Esophagus muscularis mucosa (tissue), 4 donors: ENCODE measurements around the gene ANXA1. TPM values are rescaled to one million over a fixed set of nuclear protein-coding genes. Genes with fewer than 3 reads are reported as not detected.

ENCODE experiments used
- DNase-seq: peaks from one replicate; pipeline ENCODE4 v3.0.0-alpha.2; 2017; ENCODE audit errors: extremely low spot score
- H3K27ac ChIP-seq, 4 donors: fragments of 200-600 bp; sonication (generic); replicated peaks in 1 of 4; 1 replicate in 3 of 4; 2 replicates in 1 of 4; pipeline ENCODE4 v1.5.1; 2016 to 2019; ENCODE audit warnings: mild to moderate bottlenecking in 1 of 4
- H3K27me3 ChIP-seq, 4 donors: fragments of 200-600 bp; sonication (generic); one replicate each; pipeline versions ENCODE4 v1.5.1 to v1.6.0; 2016 to 2019
- H3K36me3 ChIP-seq, 4 donors: fragments of 200-600 bp; sonication (generic); one replicate each; pipeline ENCODE4 v1.5.1; 2016 to 2019
- H3K4me1 ChIP-seq, 4 donors: fragments of 200-600 bp; sonication (generic); one replicate each; pipeline ENCODE4 v1.5.1; 2016 to 2019
- H3K4me3 ChIP-seq, 4 donors: fragments of 200-600 bp; sonication (generic); 1 replicate in 2 of 4; 2 replicates in 2 of 4; pipeline ENCODE4 v1.5.1; 2016 to 2019; ENCODE audit warnings: mild to moderate bottlenecking in 4 of 4, moderate library complexity in 1 of 4
- H3K9me3 ChIP-seq, 4 donors: fragments of 200-600 bp; sonication (generic); 1 replicate in 3 of 4; 2 replicates in 1 of 4; pipeline ENCODE4 v1.5.1; 2016 to 2019
- CTCF ChIP-seq, 3 experiments: fragments of 200-600 bp in 2 of 3; fragments of 450-650 bp in 1 of 3; sonication (generic) in 2 of 3; IDR thresholded peaks; one replicate each; pipeline ENCODE4 v1.5.1; 2017 to 2019; ENCODE audit warnings: antibody characterized with exemption in 3 of 3, mild to moderate bottlenecking in 2 of 3, moderate library complexity in 1 of 3
- EP300 ChIP-seq: sonication (generic); formaldehyde crosslinking; IDR thresholded peaks from one replicate; pipeline ENCODE4 v1.6.1; 2017; ENCODE audit warnings: antibody characterized with exemption
- POLR2A ChIP-seq: fragments of 450-650 bp; IDR thresholded peaks from one replicate; pipeline ENCODE4 v1.6.1; 2017; ENCODE audit warnings: antibody characterized with exemption, moderate library complexity, mild to moderate bottlenecking, low read depth
- POLR2AphosphoS5 ChIP-seq, 2 donors: sonication (generic); formaldehyde crosslinking; IDR thresholded peaks; one replicate each; pipeline ENCODE4 v1.6.1; 2017; ENCODE audit warnings: antibody characterized with exemption in 2 of 2
- WGBS: methylation state at CpG from one replicate; pipeline ENCODE4 v1.1.5; 2018; 5-methylcytosine and 5-hydroxymethylcytosine counted together
- intact Hi-C: fragments of 100-400 bp; cut with DNase I; formaldehyde crosslinking; loops from one replicate; pipeline ENCODE4 v1.15.1; 2023
- total RNA-seq, 4 donors: library from RNA; depleted of rRNA; stranded (reverse); fragments of >200 nt; gene quantifications; one replicate each; pipeline versions ENCODE4 v1.1.0 to v1.2.1, GENCODE V29; 2016

Gene ANXA1
- total RNA-seq, 4 donors from 2014 or later: 226 to 262 (median 231) TPM

DNA sequence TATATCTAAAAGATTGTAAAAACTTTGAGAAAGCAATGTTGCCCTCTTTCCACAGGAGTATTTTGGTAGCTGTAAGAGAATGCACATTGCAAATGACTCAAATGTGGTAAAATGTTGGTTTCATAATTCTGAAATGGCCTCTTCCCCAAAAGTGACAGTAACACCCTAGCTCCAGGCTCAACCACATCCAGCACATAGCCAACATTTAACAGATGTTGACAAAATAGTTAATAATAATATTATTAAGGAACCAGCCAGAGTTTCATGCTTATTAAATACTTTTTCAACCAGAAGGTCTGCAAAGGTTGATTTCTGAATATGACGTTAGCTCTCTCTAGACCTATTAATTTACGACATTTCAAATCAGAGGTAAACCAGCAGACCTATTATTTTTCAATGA, 1.3 kb downstream of the ANXA1 start:
- peak overlapping the region; percentile 46 to 64 (median 56) for H3K4me3 ChIP-seq
- peak overlapping the region; percentile 65 to 76 (median 70) for H3K27ac ChIP-seq
- no peaks in the 10 kb centered on the region for H3K36me3 ChIP-seq
- no peaks in the 10 kb centered on the region for H3K27me3 ChIP-seq
- DNase-seq: no peak
- peaks cover 11 to 79% (median 66%) of the 10 kb centered on the region in 4 donors for H3K4me1 ChIP-seq
- H3K9me3 ChIP-seq: no peaks in the 10 kb centered on the region
- peak in 1 of 2 donors; percentile 12 for TF ChIP-seq POLR2AphosphoS5 (IDR thresholded peaks at IDR 0.05)
- no peak for TF ChIP-seq EP300
- no peak for TF ChIP-seq CTCF (IDR thresholded peaks at IDR 0.05)
- no peak for TF ChIP-seq POLR2A
- WGBS: 29% methylated on average over 2 of the region's 2 CpGs
- intact Hi-C loops: loop anchor here (10.0 kb wide), 1 partner anchor 118 kb away; no protein-coding TSS in a partner anchor

DNA sequence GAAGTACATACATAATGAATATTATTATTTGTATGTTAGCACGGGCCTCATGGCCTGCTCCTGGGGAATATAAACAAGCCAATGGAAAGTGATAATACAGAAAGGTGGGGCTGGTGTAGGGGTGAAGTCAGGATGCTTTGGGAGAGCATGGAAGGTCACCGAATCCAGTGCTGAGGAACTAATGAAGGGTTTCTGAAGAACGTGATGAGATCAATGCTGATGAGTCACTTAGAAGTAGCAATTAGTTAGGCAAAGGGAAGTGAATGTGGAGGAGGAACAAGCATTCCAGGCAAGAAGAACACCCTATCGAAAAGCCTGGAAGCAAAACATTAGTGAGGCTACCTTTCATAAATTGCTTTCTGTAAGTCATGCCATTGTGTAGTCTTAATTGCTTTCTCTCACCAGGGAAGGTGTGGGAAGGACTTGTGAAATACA, 2.1 kb downstream of the ANXA1 start:
- H3K36me3 ChIP-seq: peaks cover 0 to 6% (median 4%) of the 10 kb centered on the region in 4 donors
- TF ChIP-seq POLR2AphosphoS5 (IDR thresholded peaks at IDR 0.05): peak in 1 of 2 donors; percentile 32
- no peak for TF ChIP-seq EP300
- H3K4me3 ChIP-seq: peak overlapping the region; percentile 46 to 64 (median 56)
- H3K27ac ChIP-seq: peak overlapping the region; percentile 65 to 76 (median 70)
- intact Hi-C loops: loop anchor here (10.0 kb wide), 1 partner anchor 119 kb away; no protein-coding TSS in a partner anchor
- H3K9me3 ChIP-seq: no peaks in the 10 kb centered on the region
- WGBS: 46% methylated on average over 4 of the region's 4 CpGs
- H3K27me3 ChIP-seq: no peaks in the 10 kb centered on the region
- H3K4me1 ChIP-seq: peaks cover 10 to 77% (median 64%) of the 10 kb centered on the region in 4 donors
- no peak for DNase-seq

GRCh38 chr9:73154271-73154670, 2.6 kb downstream of the ANXA1 start:
- Histone ChIP-seq H3K4me3 (peak overlapping the region; percentile 46 to 64 (median 56)), H3K9me3 (no peaks in the 10 kb centered on the region), H3K27ac (peak overlapping the region; percentile 65 to 76 (median 70)), H3K27me3 (no peaks in the 10 kb centered on the region), H3K4me1 (peaks cover 7 to 76% (median 59%) of the 10 kb centered on the region in 4 donors), H3K36me3 (peaks cover 0 to 11% (median 9%) of the 10 kb centered on the region in 4 donors)
- WGBS: 77% methylated on average over 8 of the region's 8 CpGs
- no peak for DNase-seq
- TF ChIP-seq POLR2A (no peak), CTCF (IDR thresholded peaks at IDR 0.05) (no peak), POLR2AphosphoS5 (IDR thresholded peaks at IDR 0.05) (no peak), EP300 (no peak)
- intact Hi-C loops: loop anchor here (10.0 kb wide), 1 partner anchor 119 kb away; no protein-coding TSS in a partner anchor

DNA sequence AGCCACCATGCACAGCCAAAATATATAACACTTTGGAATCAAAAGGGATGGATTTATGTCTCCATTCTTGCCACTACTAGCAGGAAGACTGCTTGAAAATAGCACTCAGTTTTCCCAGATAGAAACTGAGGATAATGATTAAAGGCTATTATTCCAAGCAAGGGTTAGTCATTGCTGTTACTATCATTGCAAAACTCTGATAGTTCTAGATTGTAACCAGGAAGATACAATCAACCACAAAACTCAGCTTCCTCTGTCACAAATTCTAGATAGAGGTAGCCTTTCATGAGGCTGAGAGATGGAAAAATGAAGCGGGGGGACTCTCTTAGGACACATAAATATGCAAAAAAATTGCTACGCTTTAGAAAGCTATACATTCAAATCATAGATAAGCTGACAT, 3.1 kb downstream of the ANXA1 start:
- peak overlapping the region; percentile 46 to 64 (median 56) for H3K4me3 ChIP-seq
- no peaks in the 10 kb centered on the region for H3K27me3 ChIP-seq
- peak overlapping the region; percentile 65 to 76 (median 70) for H3K27ac ChIP-seq
- no peak for DNase-seq
- intact Hi-C loops: loop anchor here (10.0 kb wide), 1 partner anchor 120 kb away; no protein-coding TSS in a partner anchor
- 76% methylated on average over 2 of the region's 2 CpGs for WGBS
- H3K4me1 ChIP-seq: peaks cover 7 to 71% (median 55%) of the 10 kb centered on the region in 4 donors
- peaks cover 0 to 15% (median 12%) of the 10 kb centered on the region in 4 donors for H3K36me3 ChIP-seq
- no peak for TF ChIP-seq EP300
- TF ChIP-seq CTCF (IDR thresholded peaks at IDR 0.05): no peak
- TF ChIP-seq POLR2AphosphoS5 (IDR thresholded peaks at IDR 0.05): no peak
- TF ChIP-seq POLR2A: no peak
- no peaks in the 10 kb centered on the region for H3K9me3 ChIP-seq

DNA sequence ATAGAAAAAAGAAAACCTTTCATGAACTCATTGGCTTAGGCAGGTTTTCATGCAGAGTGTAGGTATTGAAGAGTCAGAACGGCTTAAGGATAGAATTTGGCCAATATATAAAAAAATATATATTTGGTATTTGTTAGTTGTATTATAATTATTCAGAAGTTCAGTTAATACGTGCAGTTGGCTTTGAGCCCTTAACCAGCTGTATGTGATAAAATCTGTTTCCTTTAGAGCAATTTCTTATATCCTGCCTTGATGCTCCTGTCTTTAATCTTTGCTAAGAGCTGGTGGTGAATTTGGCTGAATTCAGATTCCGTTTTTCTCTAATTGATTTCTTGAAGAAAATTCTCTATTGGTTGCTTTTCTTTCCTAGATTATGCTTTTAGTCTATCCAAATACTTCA, 3.7 kb downstream of the ANXA1 start:
- 54% methylated on average over 3 of the region's 3 CpGs for WGBS
- TF ChIP-seq POLR2A (no peak), POLR2AphosphoS5 (IDR thresholded peaks at IDR 0.05) (no peak)
- H3K27ac ChIP-seq: no peak overlapping the region
- H3K9me3 ChIP-seq: no peaks in the 10 kb centered on the region
- DNase-seq: no peak
- no peaks in the 10 kb centered on the region for H3K27me3 ChIP-seq
- peaks cover 4 to 65% (median 48%) of the 10 kb centered on the region in 4 donors for H3K4me1 ChIP-seq
- intact Hi-C loops: loop anchor here (10.0 kb wide), 1 partner anchor 121 kb away; no protein-coding TSS in a partner anchor
- peak overlapping the region in 2 of 4 donors; percentile 55 to 64 for H3K4me3 ChIP-seq
- H3K36me3 ChIP-seq: peaks cover 6 to 22% (median 19%) of the 10 kb centered on the region in 4 donors
